ELR (cell line): ENCODE measurements around the gene LYAR.

Source experiments
- DNase-seq: peaks from one replicate; pipeline ENCODE4 v3.0.0-alpha.2; 2015; ENCODE audit warnings: low read depth

The LYAR gene

GRCh38 chr4:4289941-4290850, at the start of gene LYAR, which contains the start of gene ZBTB49:
TSS of gene LYAR (minus strand) at chr4:4290154. CDS start at chr4:4283742, 6,412 bp downstream.
TSS of gene ZBTB49 (plus strand) at chr4:4290251. CDS start at chr4:4299946, 9,695 bp downstream.
- peak; percentile 91 for DNase-seq

GRCh38 chr4:4339504-4340085, 49.6 kb upstream of the LYAR start:
- DNase-seq = no peak

- DNase-seq = no peak
Observed at GRCh38 chr4:4338210-4339001, 48.5 kb upstream of the LYAR start.

GRCh38 chr4:4334798-4335520, 45.0 kb upstream of the LYAR start:
- DNase-seq = peak; percentile 65

GRCh38 chr4:4333265-4333706, 43.3 kb upstream of the LYAR start:
- DNase-seq = peak; percentile 68

GRCh38 chr4:4332529-4332928, 42.6 kb upstream of the LYAR start:
- no peak for DNase-seq

GRCh38 chr4:4330794-4331193, 40.8 kb upstream of the LYAR start:
- DNase-seq = no peak

GRCh38 chr4:4329496-4329895, 39.5 kb upstream of the LYAR start:
- DNase-seq = no peak

- no peak for DNase-seq
Observed at GRCh38 chr4:4328840-4329239, 38.9 kb upstream of the LYAR start.

GRCh38 chr4:4328206-4328605, 38.3 kb upstream of the LYAR start:
- no peak for DNase-seq

- DNase-seq = peak; percentile 20
Observed at GRCh38 chr4:4327652-4328121, 37.7 kb upstream of the LYAR start.

GRCh38 chr4:4326166-4326565, 36.2 kb upstream of the LYAR start:
- no peak for DNase-seq

GRCh38 chr4:4325321-4325720, 35.4 kb upstream of the LYAR start:
- no peak for DNase-seq

- DNase-seq = no peak
Observed at GRCh38 chr4:4323705-4324534, 34.0 kb upstream of the LYAR start.

- no peak for DNase-seq
Observed at GRCh38 chr4:4321951-4322688, 32.2 kb upstream of the LYAR start.

GRCh38 chr4:4320951-4321714, 31.2 kb upstream of the LYAR start:
- no peak for DNase-seq

GRCh38 chr4:4320528-4320927, 30.6 kb upstream of the LYAR start:
- DNase-seq = no peak

- no peak for DNase-seq
Observed at GRCh38 chr4:4317496-4318232, 27.7 kb upstream of the LYAR start.

- DNase-seq = no peak
Observed at GRCh38 chr4:4316150-4316495, 26.2 kb upstream of the LYAR start.
